OCI-LY3 (cell line): Measurements from ENCODE around the gene OR4F15.

Source experiments
- H2AFZ ChIP-seq: fragments of 200-600, 300-600 bp; shearing (Covaris generic); 2 replicates; pipeline ENCODE4 v1.6.0; 2014; ENCODE audit warnings: antibody characterized with exemption, low read depth, low read length
- H3K27ac ChIP-seq: fragments of 200-600, 300-600 bp; sonication (generic); 2 replicates; pipeline ENCODE4 v1.5.1; 2014; ENCODE audit warnings: mild to moderate bottlenecking, low read length, moderate library complexity, mixed read lengths
- H3K27me3 ChIP-seq: fragments of 200-600, 300-600 bp; sonication (generic); 2 replicates; pipeline ENCODE4 v1.6.1; 2014; ENCODE audit warnings: low read depth, low read length, mixed read lengths
- H3K36me3 ChIP-seq: fragments of 200-600, 300-600 bp; sonication (generic); replicated peaks from 2 replicates; pipeline ENCODE3; 2014; ENCODE audit warnings: low read depth, low read length, mixed read lengths
- H3K4me1 ChIP-seq: fragments of 300-600, 200-600 bp; sonication (generic); 2 replicates; pipeline ENCODE4 v1.6.1; 2014; ENCODE audit warnings: low read length, mixed read lengths
- H3K4me2 ChIP-seq: fragments of 200-600, 300-600 bp; sonication (generic); 2 replicates; pipeline ENCODE4 v1.6.1; 2014; ENCODE audit warnings: low read length, mixed read lengths
- H3K4me3 ChIP-seq: fragments of 300-600, 200-600 bp; sonication (generic); 2 replicates; pipeline ENCODE4 v1.5.1; 2014; ENCODE audit warnings: antibody characterized with exemption, mild to moderate bottlenecking, low read length, moderate library complexity
- H3K79me2 ChIP-seq: fragments of 300-600, 200-600 bp; shearing (Covaris generic); 2 replicates; pipeline ENCODE4 v1.6.1; 2014; ENCODE audit warnings: mild to moderate bottlenecking, low read length, mixed read lengths
- H3K9ac ChIP-seq: fragments of 300-600, 200-600 bp; shearing (Covaris generic); 2 replicates; pipeline ENCODE4 v1.6.0; 2014; ENCODE audit warnings: mild to moderate bottlenecking, low read length, moderate library complexity
- H3K9me3 ChIP-seq: fragments of 200-600, 300-600 bp; shearing (Covaris generic); 2 replicates; pipeline ENCODE4 v1.6.1; 2014; ENCODE audit warnings: low read length, mixed read lengths; ENCODE audit not compliant: insufficient read depth
- H4K20me1 ChIP-seq: fragments of 200-600, 300-600 bp; sonication (generic); 2 replicates; pipeline ENCODE4 v1.6.1; 2016; ENCODE audit warnings: low read length, mixed read lengths; ENCODE audit not compliant: insufficient read depth
- CTCF ChIP-seq: fragments of 200-600, 300-600 bp; sonication (generic); IDR thresholded peaks from 2 replicates; pipeline ENCODE4 v1.5.1; 2014; ENCODE audit warnings: antibody characterized with exemption, low read length, low read depth
- EZH2phosphoT487 ChIP-seq: fragments of 200-600 bp; shearing (Covaris generic); IDR thresholded peaks from 2 replicates; pipeline ENCODE4 v1.6.1; 2018; ENCODE audit warnings: antibody characterized with exemption, mixed run types, low read depth

The OR4F15 gene

DNA sequence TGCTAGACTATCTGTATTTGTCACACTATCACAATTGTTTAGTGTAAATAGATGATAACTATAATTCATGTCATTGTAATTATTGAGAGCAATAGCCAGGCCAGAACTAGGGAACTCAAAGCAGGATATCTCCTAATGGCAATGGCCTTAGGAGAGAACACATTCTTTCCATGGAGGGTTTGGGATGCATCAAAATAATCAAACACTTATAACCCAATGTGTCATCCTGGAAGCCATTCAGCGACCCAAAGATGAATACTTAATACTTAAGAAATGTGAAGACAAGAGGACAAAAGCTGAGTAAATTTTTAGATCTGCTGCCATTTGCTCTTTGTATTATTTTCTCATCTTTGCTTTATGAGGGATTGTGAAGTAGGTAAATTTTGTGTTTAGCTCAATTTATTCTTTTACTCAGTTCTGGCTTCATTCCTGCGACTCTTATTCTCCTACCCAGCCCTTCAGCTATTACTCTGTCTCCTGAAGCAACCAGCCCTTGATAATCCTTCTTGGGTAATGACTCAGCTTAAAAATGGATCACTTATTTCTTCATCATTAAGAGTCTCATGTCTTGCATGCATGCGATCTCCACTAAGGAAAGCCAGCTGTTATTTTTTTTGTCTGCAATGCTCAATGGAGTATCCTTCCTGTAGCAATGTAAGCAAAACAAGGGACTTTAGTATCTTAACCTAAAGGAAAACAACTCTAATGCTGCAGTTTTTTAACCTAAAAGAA is 2.0 kb downstream of the OR4F15 start:
- H3K36me3 ChIP-seq = no peaks in the 10 kb centered on the region
- no peak overlapping the region for H3K27ac ChIP-seq
- no peaks in the 10 kb centered on the region for H3K79me2 ChIP-seq
- no peak overlapping the region for H3K4me2 ChIP-seq
- no peaks in the 10 kb centered on the region for H3K9me3 ChIP-seq
- no peaks in the 10 kb centered on the region for H3K4me1 ChIP-seq
- H2AFZ ChIP-seq = no peak overlapping the region
- H4K20me1 ChIP-seq = no peaks in the 10 kb centered on the region
- H3K4me3 ChIP-seq = no peak overlapping the region
- peaks cover 9% of the 10 kb centered on the region; the same call in 1 of the 2 replicates for H3K27me3 ChIP-seq
- no peak for TF ChIP-seq EZH2phosphoT487
- no peak for TF ChIP-seq CTCF
- H3K9ac ChIP-seq = no peak overlapping the region

- Histone ChIP-seq H4K20me1 (no peaks in the 10 kb centered on the region), H3K27me3 (peaks cover 8% of the 10 kb centered on the region; the same call in 1 of the 2 replicates), H2AFZ (no peak overlapping the region), H3K4me1 (no peaks in the 10 kb centered on the region), H3K36me3 (no peaks in the 10 kb centered on the region), H3K4me2 (no peak overlapping the region), H3K4me3 (no peak overlapping the region), H3K9me3 (no peaks in the 10 kb centered on the region), H3K27ac (no peak overlapping the region), H3K79me2 (no peaks in the 10 kb centered on the region), H3K9ac (no peak overlapping the region)
- TF ChIP-seq CTCF (no peak), EZH2phosphoT487 (no peak)
Observed at GRCh38 chr15:101820781-101821180, 8.8 kb downstream of the OR4F15 start.

DNA sequence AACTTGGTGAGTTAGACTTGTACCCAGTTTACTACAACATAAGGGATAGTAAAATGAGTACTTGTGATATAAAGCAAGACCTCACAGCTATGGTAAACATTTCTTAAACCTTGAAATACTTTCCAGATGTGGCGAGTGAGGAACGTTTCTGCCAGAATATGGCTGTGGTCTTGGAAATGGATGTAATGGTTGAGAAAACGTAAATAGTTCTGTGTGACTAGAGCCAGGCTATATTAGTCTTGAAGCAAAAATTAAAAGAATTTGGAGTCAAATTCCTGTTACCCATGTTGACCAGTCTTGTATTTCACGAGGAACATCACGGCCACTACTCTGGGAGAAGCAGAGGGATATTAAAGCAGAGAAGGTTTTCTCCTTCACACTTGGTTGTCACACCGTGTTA is 15.3 kb downstream of the OR4F15 start:
- no peaks in the 10 kb centered on the region for H3K4me1 ChIP-seq
- H3K79me2 ChIP-seq = no peaks in the 10 kb centered on the region
- no peaks in the 10 kb centered on the region for H3K36me3 ChIP-seq
- no peak overlapping the region for H3K4me2 ChIP-seq
- H2AFZ ChIP-seq = no peak overlapping the region
- TF ChIP-seq CTCF = no peak
- TF ChIP-seq EZH2phosphoT487 = no peak
- no peaks in the 10 kb centered on the region for H4K20me1 ChIP-seq
- no peak overlapping the region for H3K4me3 ChIP-seq
- no peak overlapping the region for H3K27ac ChIP-seq
- no peaks in the 10 kb centered on the region for H3K9me3 ChIP-seq
- H3K9ac ChIP-seq = no peak overlapping the region
- peaks cover 22% of the 10 kb centered on the region for H3K27me3 ChIP-seq

GRCh38 chr15:101828774-101829173 is 16.8 kb downstream of the OR4F15 start:
- no peaks in the 10 kb centered on the region for H3K4me1 ChIP-seq
- H3K27me3 ChIP-seq = peaks cover 22% of the 10 kb centered on the region
- no peak overlapping the region for H3K9ac ChIP-seq
- no peaks in the 10 kb centered on the region for H4K20me1 ChIP-seq
- no peak overlapping the region for H3K27ac ChIP-seq
- H3K36me3 ChIP-seq = no peaks in the 10 kb centered on the region
- no peak overlapping the region for H3K4me2 ChIP-seq
- H3K9me3 ChIP-seq = no peaks in the 10 kb centered on the region
- TF ChIP-seq EZH2phosphoT487 (no peak), CTCF (no peak)
- no peak overlapping the region for H2AFZ ChIP-seq
- no peak overlapping the region for H3K4me3 ChIP-seq
- no peaks in the 10 kb centered on the region for H3K79me2 ChIP-seq
